HepG2 (cell line): ENCODE data around the gene CAD. TPM values are rescaled to one million over a fixed set of nuclear protein-coding genes. Genes with fewer than 3 reads are reported as not detected.

Experiments used
- BATF2 ChIP-seq: sonication (generic); formaldehyde crosslinking; IDR thresholded peaks from 2 replicates; pipeline ENCODE4 v1.8.0; 2022; ENCODE audit warnings: mild to moderate bottlenecking, missing genetic modification reagents, moderate library complexity
- CREBL2 ChIP-seq: sonication (generic); formaldehyde crosslinking; IDR thresholded peaks from 2 replicates; pipeline ENCODE4 v1.8.1; 2023; ENCODE audit warnings: missing genetic modification reagents, mild to moderate bottlenecking, borderline replicate concordance
- FLYWCH1 ChIP-seq: sonication (generic); formaldehyde crosslinking; IDR thresholded peaks from 2 replicates; pipeline ENCODE4 v1.8.1; 2023; ENCODE audit warnings: mild to moderate bottlenecking, missing genetic modification reagents
- GZF1 ChIP-seq: sonication (generic); formaldehyde crosslinking; IDR thresholded peaks from 2 replicates; pipeline ENCODE4 v1.5.1; 2020; ENCODE audit warnings: mild to moderate bottlenecking, missing genetic modification reagents
- HMGA1 ChIP-seq: sonication (generic); formaldehyde crosslinking; conservative IDR thresholded peaks from 2 replicates; pipeline ENCODE4 v1.4.0; 2020; ENCODE audit warnings: missing genetic modification reagents
- ISL2 ChIP-seq: sonication (generic); formaldehyde crosslinking; IDR thresholded peaks from 2 replicates; pipeline ENCODE4 v1.5.0; 2020; ENCODE audit warnings: missing genetic modification reagents
- MEF2D ChIP-seq: sonication (generic); formaldehyde crosslinking; IDR thresholded peaks from 2 replicates; pipeline ENCODE4 v1.5.1; 2020; ENCODE audit warnings: mild to moderate bottlenecking, missing genetic modification reagents
- NFYC ChIP-seq: IDR thresholded peaks from 2 replicates; pipeline ENCODE4 v1.6.1; 2016; ENCODE audit warnings: missing genetic modification reagents, missing compliant biosample characterization
- PRDM4 ChIP-seq: sonication (generic); formaldehyde crosslinking; IDR thresholded peaks from 2 replicates; pipeline ENCODE4 v1.9.0; 2021; ENCODE audit warnings: missing genetic modification reagents, borderline replicate concordance
- RNF2 ChIP-seq: fragments of 450-650 bp; conservative IDR thresholded peaks from 2 replicates; pipeline ENCODE4 v1.6.1; 2016; ENCODE audit warnings: low read depth
- RXRB ChIP-seq: IDR thresholded peaks from 2 replicates; pipeline ENCODE4 v1.6.1; 2016; ENCODE audit warnings: borderline replicate concordance, missing genetic modification reagents, missing compliant biosample characterization
- TFDP2 ChIP-seq: sonication (generic); formaldehyde crosslinking; IDR thresholded peaks from 2 replicates; pipeline ENCODE4 v1.4.0; 2020; ENCODE audit warnings: missing genetic modification reagents
- TP53 ChIP-seq: sonication (generic); formaldehyde crosslinking; conservative IDR thresholded peaks from 2 replicates; pipeline ENCODE4 v1.4.0; 2020; ENCODE audit warnings: missing genetic modification reagents
- ZBTB49 ChIP-seq: sonication (generic); formaldehyde crosslinking; IDR thresholded peaks from 2 replicates; pipeline ENCODE4 v1.4.0; 2020; ENCODE audit warnings: missing genetic modification reagents, borderline replicate concordance
- ZKSCAN5 ChIP-seq: sonication (generic); formaldehyde crosslinking; IDR thresholded peaks from 2 replicates; pipeline ENCODE4 v1.5.1; 2020; ENCODE audit warnings: mild to moderate bottlenecking, missing genetic modification reagents
- ZNF326 ChIP-seq: sonication (generic); formaldehyde crosslinking; IDR thresholded peaks from 2 replicates; pipeline ENCODE4 v1.4.0; 2020; ENCODE audit warnings: missing genetic modification reagents, borderline replicate concordance
- ZNF382 ChIP-seq: sonication (generic); formaldehyde crosslinking; IDR thresholded peaks from 2 replicates; pipeline ENCODE4 v1.5.0; 2020; ENCODE audit warnings: missing genetic modification reagents, mild to moderate bottlenecking, borderline replicate concordance
- ZNF44 ChIP-seq: sonication (generic); formaldehyde crosslinking; IDR thresholded peaks from 2 replicates; pipeline ENCODE4 v1.5.1; 2020; ENCODE audit warnings: mild to moderate bottlenecking, missing genetic modification reagents
- polyA plus RNA-seq, 8 experiments: library from polyadenylated mRNA; depleted of rRNA in 3 of 8; stranded (reverse) in 7 of 8; unstranded in 1 of 8; fragments of >200 nt; fragmentation: Illumina TruSeq in 4 of 8; extraction: Trizol in 4 of 8; gene quantifications; 2 replicates each; pipeline versions ENCODE4 v1.2.1 to v1.2.3, GENCODE V29; 2011 to 2016; ENCODE audit warnings: low read depth in 4 of 8, missing spikeins in 1 of 8, mixed read lengths in 1 of 8; ENCODE audit not compliant: insufficient read depth in 1 of 8
- total RNA-seq, 5 experiments: library from RNA; depleted of rRNA; stranded (reverse); fragments of >200 nt; fragmentation: Illumina TruSeq; extraction: Trizol; gene quantifications; 2 replicates each; pipeline ENCODE4 v1.2.3, GENCODE V29; 2016; ENCODE audit warnings: low read depth in 1 of 5
- TF ChIP-seq, protein P1 (sequence below): IDR thresholded peaks from 2 replicates; pipeline ENCODE4 v1.6.1; 2016; ENCODE audit warnings: low read depth, control low read depth
- TF ChIP-seq, protein P2 (sequence below): IDR thresholded peaks from 2 replicates; pipeline ENCODE4 v1.6.1; 2016; ENCODE audit warnings: control low read depth

CAD gene
- total and polyA plus RNA-seq, 2 of the 13 experiments (the other 11 are each of a cell fraction or from before 2014, with no cell fraction given), result 21.7 to 37.0 TPM

GRCh38 chr2:27211943-27212625 lies 5.1 kb upstream of the CAD start, which contains the start of the genes ATRAID and SLC5A6 (continued):
- TF ChIP-seq RXRB (CRISPR knock-in tag) (peak; percentile 68), ZKSCAN5 (CRISPR knock-in tag) (no peak), CREBL2 (no peak), ZNF44 (CRISPR knock-in tag) (peak; percentile 62), ZNF326 (CRISPR knock-in tag) (no peak), HMGA1 (CRISPR knock-in tag) (no peak), ZNF382 (CRISPR knock-in tag) (no peak), BATF2 (CRISPR knock-in tag) (0 out of 2 replicates have a peak, but pooled peaks have one; percentile 36), GZF1 (CRISPR knock-in tag) (no peak; the same call in 1 of the 2 replicates), MEF2D (CRISPR knock-in tag) (0 out of 2 replicates have a peak, but pooled peaks have one; percentile 38), ISL2 (CRISPR knock-in tag) (peak; percentile 75), NFYC (CRISPR knock-in tag) (no peak; the same call in 1 of the 2 replicates), PRDM4 (no peak), ZBTB49 (CRISPR knock-in tag) (peak; percentile 60; the same call in 1 of the 2 replicates), TFDP2 (peak; percentile 73; the same call in 1 of the 2 replicates), RNF2 (peak; percentile 53), TP53 (CRISPR knock-in tag) (no peak; the same call in none of the 2 replicates), FLYWCH1 (CRISPR knock-in tag) (no peak)
- TF ChIP-seq, protein P1, sequence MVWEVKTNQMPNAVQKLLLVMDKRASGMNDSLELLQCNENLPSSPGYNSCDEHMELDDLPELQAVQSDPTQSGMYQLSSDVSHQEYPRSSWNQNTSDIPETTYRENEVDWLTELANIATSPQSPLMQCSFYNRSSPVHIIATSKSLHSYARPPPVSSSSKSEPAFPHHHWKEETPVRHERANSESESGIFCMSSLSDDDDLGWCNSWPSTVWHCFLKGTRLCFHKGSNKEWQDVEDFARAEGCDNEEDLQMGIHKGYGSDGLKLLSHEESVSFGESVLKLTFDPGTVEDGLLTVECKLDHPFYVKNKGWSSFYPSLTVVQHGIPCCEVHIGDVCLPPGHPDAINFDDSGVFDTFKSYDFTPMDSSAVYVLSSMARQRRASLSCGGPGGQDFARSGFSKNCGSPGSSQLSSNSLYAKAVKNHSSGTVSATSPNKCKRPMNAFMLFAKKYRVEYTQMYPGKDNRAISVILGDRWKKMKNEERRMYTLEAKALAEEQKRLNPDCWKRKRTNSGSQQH, result peak; percentile 31; the same call in 1 of the 2 replicates
- TF ChIP-seq, protein P2, sequence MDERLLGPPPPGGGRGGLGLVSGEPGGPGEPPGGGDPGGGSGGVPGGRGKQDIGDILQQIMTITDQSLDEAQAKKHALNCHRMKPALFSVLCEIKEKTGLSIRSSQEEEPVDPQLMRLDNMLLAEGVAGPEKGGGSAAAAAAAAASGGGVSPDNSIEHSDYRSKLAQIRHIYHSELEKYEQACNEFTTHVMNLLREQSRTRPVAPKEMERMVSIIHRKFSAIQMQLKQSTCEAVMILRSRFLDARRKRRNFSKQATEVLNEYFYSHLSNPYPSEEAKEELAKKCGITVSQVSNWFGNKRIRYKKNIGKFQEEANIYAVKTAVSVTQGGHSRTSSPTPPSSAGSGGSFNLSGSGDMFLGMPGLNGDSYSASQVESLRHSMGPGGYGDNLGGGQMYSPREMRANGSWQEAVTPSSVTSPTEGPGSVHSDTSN (CRISPR knock-in tag), result no peak
